ENCODE results near the gene MAP2K6.

Gene MAP2K6

DNA sequence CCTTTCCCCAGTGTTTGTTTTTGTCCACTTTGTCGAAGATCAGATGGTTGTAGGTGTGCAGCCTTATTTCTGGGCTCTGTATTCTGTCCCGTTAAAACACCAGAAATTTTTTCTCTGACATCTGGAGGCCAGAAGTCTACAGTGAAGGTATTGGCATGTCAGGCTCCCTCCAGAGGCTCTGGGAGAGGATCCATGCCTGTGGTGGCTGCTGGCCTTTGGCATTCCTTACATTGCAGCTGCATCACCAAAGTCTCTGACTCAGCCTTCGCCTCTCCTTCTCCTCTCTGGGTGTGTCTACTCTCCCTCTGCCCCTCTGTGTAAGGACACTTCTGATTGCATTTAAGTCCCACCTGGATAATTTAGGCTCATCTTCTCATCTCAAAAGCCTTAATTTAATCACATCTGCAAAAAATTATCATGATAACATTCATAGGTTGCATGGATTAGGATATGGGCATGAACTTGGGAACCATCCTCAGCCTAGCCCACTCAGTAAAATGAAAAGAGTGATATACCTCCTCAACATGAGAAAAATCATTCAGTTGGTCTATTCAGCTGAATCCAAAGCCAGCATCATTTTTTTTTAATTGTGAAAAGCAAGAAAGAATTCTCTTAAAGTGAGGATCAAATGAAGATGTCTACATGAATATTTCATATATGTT is 78.0 kb downstream of the MAP2K6 start:
- DNase-seq (ENCODE audit: low read depth), result no peak

DNA sequence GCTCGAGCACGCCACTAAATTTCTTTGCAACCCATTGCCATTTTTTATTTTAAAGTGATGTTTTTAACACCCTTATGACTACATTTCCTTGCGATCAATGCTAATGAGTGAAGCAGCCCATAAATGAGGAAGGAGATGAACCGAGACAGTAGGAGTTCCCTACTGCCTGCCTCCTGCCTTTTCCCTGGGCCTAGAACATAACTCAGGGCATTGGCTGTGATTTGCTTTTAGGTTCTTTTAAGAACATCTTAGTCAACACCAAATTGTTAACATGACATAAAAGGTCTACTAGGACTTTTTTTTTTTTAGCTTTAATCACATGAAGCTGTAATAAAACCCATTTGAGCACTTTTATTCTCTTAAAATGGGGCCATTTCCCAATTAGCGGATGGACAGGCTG is 81.3 kb downstream of the MAP2K6 start:
- no peak for DNase-seq (ENCODE audit: low read depth)

DNA sequence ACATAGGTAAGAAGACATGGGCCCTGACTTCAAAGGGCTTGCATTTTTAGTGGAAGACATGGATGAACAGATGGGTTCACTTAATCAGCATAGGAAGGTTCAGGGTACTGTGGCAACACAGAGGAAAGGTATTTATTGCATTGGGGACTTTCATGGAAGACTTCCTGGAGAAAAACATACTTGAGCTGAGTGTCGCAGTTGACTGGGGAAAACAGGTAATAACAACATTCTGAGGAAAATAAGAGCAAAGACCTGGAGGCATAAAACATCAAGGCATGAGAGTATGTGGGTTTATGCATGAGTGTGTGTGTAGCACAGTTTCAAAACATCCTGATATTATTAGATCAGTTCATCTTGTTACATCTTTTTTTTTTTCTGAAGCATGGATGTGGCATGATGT is 82.7 kb downstream of the MAP2K6 start:
- no peak for DNase-seq (ENCODE audit: low read depth)

DNA sequence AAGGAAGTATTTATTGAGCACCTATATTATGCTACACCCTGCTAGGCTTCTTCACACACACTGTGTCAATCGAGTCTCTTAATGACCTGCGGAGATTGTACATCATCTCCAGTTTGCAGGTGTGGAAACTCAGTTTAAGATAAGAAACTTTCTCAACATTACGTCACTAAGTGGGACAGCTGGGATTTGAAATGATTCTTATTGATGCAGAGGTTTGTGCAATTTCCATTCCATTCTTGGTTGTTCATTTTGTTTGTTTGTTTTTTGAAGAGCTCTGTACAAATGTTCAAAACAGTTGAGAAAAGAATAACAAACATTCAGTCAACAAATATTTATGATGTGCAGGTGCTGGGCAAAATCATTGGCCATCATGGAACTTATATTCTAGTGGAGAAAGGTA is 84.8 kb downstream of the MAP2K6 start:
- no peak for DNase-seq (ENCODE audit: low read depth)

DNA sequence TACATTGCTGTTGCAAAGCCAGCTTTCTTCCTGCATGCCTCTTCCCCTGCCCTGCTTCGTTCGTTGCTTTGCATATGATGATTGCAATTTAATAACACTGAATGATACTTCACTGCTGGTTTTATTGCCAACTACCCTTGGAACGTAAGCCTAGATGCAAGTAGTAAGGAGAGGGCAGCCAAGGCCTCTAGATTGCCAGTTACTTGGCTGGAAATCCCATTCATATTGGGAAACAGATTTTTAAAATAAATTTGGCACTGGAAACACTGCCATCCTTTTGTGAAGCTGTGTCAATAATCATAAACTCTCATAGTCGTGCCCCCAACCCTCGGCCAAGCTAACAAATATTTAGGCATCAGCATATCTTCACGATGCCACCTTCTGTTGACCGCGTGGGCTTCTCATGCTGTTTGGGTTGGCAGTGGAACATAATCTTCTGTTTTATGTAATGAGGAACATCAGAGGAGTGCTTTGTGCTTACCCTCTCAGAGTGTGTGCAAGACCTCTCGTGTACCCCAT is 86.5 kb downstream of the MAP2K6 start:
- DNase-seq (ENCODE audit: low read depth), result no peak

DNA sequence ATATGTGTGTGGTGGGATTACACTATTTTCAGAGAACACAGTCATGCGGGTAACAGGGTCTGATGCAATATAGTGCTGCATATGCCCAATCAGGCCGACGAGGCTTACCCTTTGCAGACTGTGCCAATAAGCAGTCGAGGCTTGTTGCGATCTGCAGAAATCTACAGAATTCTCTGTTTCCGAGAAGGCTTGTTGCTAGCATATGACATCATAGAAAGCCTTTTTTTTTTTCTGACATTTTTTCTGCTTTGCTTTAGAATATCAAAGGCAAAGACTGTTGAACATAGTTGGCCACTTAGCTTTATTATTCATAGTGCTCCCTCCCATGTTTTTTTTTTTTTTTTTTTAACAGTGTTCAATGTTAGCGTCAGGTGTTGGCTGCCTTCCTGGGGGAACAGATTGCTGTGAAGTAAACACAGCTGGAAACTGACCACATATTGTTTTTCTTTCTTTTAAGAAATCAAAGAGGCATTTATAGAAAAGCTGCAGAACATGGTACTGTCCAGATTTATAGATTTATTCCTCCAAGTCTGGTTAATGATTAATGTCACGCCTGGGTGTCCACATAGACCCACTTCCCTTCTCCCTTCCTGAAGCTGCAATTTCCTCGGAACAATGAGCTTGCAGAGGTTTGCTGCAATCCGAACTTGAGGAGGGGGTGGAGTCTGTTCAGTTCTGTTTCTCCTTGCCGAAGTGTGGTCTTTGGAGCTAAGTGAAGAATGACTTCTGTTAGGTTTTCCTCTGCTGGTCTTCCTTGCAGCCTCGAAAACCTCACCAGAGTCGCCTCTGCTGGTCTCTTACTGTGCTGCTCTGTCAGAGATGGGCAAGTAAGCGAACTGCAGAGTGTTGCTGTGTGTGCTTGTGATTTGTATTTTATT is 87.3 kb downstream of the MAP2K6 start:
- no peak for DNase-seq (ENCODE audit: low read depth)

DNA sequence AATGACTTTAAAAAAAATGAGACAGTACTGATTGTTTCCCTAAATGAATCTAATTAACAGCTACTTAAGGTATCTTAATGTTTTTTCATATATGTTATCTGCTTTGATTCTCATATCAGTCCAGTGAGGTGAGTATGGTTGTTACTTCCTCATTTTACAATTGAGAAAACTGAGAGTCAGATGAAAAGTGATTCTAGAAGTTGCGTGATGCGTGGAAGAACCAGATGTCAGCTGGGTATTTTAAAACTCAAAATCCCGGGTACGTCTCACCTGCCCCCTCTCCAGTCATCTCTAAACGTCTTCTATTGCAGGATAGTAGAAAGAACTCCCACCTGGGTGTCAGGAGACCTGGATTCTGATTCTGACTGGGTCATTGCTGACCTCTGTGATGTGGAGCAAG is 89.2 kb downstream of the MAP2K6 start:
- no peak for DNase-seq (ENCODE audit: low read depth)

DNA sequence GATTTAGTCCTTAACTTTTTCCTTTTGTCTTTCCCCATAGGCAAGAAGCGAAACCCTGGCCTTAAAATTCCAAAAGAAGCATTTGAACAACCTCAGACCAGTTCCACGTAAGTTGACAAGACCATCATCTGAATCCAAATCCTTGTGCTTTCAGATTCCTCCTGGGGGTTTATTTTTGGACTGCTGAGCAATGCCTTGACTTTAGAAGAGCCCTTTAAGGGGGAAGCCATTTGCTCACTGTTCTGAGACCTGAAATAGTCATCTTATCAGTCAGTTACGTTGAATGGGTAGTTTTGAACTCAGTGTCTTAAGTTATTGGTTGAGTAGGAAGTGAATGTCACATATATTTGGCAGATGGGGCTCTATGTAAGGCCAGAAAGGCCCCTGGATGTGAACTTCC is 91.2 kb downstream of the MAP2K6 start:
- DNase-seq (ENCODE audit: low read depth), result no peak

DNA sequence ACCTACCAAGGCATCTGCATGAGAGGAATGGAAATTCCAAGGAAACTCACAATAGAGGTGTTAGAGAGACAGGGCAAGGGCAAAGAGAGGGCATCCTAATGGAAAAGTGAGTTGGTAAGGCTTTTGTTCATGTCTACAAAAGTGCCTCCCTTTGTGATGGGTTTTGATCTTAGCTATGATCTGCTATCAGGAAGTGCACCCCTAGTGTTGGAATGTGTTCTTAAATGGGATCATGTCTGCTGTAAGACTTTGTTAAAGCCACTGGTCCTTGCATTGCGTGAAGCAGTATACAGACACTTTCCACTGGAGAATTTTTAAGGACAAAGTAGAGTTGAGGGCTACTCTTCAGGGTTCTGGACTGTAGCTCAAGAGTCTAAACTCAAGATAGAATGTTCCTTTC is 92.0 kb downstream of the MAP2K6 start:
- no peak for DNase-seq (ENCODE audit: low read depth)

DNA sequence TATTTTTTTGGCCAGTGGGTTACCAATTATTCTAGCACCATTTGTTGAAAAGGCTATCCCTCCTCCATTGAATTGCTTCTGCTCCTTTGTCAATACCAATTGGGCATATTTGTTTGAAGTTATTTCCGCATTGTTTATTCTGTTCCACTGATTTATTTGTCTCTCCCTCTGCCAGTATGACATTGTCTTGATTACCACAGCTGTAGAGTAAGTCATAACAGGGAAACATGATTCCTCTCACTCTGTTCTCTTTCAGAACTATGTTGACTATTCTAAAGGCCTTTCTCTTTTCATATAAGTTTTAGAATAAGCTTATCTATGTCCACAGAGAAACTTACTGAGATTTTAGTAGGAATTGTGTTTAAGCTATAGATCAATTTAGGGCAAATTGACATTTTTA is 94.3 kb downstream of the MAP2K6 start:
- DNase-seq (ENCODE audit: low read depth), result no peak

DNA sequence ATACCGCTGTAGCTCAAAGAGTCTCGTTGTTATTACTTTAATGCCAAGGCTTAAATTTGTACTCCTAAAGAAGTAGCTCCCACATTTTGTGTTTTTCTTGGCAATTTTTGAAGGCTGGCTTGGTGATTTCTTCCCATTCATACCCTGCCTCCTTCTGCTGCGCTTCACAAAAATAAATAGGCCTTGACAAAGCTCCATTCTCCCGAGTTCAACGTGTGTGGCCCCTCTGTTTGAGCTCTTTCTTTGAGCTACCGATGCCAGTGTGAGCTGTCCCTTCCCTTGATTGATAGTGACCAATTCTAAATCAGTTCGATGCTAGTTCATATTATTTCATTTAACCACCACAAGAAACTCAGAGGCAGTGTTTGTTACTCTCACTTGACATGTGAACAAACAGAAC is 96.8 kb downstream of the MAP2K6 start:
- DNase-seq (ENCODE audit: low read depth), result no peak

DNA sequence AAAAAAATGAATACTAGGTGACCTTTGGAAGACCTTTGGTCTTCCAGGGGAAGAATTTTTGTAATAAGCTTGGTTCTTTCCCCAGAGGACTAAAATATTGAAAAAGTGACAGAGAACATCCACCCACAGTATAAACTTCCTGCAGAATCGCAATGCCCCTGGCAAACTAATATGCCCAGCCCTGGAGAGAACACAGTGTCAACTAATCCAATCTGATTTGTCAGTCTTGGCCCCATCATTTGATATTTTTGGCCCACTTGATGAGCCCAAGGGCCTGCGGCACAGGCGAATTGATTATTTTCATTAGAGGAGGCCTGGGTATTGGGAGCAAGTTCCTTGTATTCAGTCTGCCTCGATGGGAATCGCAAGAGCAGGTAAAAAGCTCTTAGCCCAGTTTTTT is 98.4 kb downstream of the MAP2K6 start:
- DNase-seq (ENCODE audit: low read depth), result no peak

DNA sequence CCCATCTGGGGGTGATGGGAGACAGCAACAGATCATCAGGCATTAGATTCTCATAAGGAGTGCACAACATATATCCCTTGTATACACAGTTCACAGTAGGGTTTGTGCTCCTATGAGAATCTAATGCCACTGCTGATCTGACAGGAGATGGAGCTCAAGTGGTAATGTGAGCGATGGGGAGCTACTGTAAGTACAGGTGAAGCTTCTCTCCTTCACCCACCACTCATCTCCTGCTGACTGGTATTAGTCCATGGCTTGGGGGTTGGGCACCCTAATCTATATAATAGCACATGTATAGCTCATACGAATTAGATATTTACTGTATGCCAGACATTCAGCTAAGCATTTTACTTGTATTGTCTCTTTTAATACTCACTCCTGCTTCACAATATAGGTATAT is 101.7 kb downstream of the MAP2K6 start:
- no peak for DNase-seq (ENCODE audit: low read depth)

DNA sequence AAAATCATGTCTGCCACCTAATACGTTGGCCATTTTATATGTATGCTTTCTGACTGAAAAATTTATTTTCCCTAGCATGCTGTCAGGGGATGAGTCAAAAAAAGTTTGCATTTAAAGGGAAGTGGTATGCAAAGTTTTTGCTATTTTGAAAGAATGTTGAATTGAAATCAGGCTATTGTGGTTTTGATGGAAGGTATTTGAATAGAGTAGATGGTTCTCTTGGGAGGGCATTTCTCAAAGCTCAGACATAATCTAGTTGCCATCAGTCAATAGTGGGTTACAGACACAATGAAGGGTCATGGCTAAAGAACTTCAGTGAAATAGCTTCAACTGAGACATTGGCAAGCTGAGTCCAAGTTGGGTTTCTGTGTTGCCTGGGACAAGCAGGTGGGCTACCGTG is 102.4 kb downstream of the MAP2K6 start:
- DNase-seq (ENCODE audit: low read depth), result no peak

DNA sequence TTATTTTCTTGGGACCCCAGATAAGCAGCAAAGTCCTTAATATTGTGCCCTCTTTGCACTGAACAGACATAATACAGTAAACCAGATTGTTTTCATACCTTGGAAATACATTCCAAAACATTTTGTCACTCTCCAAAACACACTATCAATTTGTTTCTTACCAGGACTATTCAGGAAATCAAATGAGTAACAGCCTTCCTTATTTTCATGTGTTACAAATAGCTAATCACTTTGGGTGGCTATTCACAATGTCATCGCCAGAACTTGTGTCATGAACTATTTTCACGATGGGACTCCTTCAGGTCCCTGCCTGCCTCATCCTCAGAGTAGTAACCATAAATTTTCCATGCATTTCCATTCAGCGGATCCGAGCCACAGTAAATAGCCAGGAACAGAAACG is 104.5 kb downstream of the MAP2K6 start:
- no peak for DNase-seq (ENCODE audit: low read depth)

DNA sequence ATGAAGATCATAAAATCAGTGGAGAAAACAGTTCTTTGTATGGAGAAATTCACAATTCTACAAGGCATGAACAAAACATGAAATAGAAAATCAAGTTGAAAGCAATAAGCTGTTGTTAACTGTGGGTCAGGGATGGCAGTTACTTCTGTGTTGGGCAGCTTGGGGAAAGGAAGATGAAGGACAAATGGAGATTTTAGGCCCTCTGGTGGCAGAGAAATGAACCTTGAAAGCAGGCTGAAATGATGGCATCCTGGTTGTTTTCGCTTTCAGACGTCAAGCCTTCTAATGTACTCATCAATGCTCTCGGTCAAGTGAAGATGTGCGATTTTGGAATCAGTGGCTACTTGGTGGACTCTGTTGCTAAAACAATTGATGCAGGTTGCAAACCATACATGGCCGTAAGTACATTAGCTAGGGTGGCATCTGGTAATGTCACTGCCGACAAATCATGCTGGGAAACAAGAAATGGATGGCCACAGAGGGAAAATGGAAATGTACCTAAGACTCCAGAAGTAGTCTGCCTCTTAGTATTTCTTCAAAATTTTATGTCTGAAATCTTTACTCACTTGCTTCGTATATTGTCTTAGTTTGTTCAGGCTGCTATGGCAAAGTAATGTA is 108.9 kb downstream of the MAP2K6 start:
- DNase-seq (ENCODE audit: low read depth), result no peak

DNA sequence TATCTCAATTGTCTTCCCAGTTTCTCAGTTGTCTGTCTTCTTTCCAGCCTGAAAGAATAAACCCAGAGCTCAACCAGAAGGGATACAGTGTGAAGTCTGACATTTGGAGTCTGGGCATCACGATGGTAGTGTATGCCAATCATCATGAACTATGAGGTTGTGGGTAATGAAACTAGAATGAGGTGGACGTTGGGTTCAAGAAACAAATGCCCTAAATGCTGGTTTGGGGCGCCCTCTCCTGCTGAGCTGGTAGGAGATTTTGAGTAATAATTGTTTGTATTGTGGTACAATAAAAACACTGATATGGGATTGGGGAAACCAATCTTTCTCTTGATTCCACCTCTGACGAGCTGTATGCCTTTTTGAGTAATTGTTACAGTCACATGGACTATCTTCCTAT is 110.4 kb downstream of the MAP2K6 start:
- no peak for DNase-seq (ENCODE audit: low read depth)

DNA sequence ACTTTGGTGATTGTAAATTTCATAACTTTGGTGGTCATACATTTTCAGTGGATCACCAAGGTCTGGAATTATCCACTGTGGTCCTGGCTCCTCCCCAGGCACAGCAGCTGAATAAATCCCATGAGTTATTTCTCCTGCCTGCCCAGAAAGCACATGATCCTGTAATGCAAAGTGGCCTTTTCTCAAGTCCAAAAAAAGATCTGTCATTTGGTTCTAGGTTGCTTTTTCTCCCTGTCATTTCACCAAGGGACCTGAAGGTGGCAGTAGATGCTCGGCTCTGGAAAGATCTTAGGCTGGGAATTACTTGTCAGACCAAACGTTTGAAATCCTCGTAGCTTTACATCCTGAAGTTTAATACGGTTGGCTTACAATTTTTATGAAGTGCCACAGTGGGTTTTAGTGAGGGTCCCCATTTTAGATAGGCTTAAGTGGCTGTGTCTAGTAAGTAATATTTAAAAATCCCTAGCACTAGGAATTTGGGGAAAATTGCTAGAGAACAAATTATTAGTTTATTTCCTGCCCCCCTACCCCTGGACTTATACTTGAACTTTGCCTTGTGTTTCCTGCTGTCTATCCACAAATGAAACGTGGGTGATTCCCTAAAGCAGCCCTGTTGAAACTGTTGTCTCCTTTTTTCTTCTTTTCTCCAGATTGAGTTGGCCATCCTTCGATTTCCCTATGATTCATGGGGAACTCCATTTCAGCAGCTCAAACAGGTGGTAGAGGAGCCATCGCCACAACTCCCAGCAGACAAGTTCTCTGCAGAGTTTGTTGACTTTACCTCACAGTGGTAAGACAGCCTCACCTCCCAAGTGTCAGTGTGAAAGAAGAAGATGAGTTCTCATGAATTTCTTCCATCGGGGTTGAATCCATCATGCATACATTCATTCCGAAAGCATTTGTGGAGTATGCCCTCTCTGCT is 111.7 kb downstream of the MAP2K6 start:
- DNase-seq (ENCODE audit: low read depth), result no peak

DNA sequence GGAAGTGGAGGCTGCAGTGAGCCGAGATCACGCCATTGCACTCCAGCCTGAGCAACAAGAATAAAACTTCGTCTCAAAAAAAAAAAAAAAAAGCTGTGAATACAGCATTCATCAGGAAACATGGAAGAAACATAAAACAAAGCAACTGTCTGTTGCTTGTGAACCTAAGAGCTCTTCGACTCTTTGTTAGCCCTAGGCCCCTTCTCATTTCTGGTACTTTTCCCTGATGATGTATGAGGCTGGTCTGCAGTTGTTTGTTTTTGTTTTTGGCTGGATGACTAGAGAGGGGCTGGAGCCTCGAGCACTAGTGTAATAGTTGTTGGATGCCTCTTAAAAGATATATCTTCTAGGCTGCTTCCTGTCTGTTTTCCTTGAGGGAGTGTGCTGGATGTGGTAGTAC is 113.5 kb downstream of the MAP2K6 start:
- DNase-seq (ENCODE audit: low read depth), result no peak

DNA sequence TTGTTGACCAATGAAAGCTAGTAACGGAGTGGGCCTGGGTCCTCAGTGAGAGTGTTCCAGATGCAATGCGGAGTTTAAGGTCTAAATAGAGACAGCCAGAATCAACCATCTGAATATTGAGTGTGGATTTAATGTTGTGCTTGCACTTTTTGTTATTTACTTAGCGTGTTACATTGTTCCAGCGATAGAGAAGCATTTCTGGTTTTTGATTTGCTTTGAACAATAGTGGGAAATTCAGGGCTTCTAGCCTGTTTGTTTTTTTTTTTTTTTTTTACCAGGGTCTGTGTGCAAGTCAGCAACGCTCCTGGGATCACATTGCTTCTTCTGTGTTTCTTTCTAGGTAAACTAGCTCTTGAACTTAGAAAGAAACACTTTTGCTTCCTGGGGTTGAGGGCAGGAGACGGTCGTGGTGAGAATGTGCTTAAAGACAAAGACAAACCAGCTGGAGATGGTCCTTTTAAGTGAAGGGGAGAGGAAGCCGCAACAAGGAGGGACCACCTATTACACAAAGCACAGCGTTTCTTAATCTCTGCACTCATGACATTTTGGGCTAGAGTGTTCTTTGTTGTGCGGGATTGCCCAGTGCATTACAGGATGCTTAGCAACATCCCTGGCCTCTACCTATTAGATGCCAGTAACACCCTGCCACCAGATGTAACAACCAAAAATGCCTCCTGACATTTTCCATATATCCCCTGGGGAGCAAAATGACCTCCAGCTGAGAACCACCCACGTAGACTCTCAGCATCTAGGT is 119.2 kb downstream of the MAP2K6 start:
- DNase-seq (ENCODE audit: low read depth), result no peak

DNA sequence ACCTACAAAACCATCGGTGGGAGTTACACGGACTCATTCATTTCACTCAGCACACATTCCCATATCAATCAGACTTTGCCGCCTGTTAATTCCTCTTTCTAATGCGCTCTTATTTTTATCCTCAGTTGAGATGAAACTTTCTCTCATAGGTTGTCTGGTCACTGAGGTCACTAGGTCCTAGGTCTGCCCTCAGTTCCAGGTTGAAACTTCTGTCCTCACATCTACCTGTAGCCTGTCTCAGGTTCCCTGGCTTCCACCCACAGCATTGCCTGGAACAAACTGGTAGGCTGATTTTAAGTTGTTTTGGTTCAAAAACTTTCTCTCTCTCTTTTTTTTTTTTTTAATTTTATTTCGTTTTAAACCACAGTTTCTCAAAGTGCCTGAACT is 119.7 kb downstream of the MAP2K6 start:
- DNase-seq (ENCODE audit: low read depth), result no peak

Data from activated T-cell treated with anti-CD3 and anti-CD28 coated beads for 24 hours (primary cell).